Activated CD4-positive, alpha-beta T cell treated with anti-CD3 and anti-CD28 coated beads, Interleukin-2, Interleukin-4, amounts not matched to agents 100 ng/mL and 50 ng/mL, durations not matched to agents 16 hours and 8 hours (primary cell): ENCODE measurements around the gene SIGLEC8.
"Not testable (repeated sequence)": the region's sequence is repeated elsewhere in the genome, so short reads cannot be mapped to it uniquely, and the experiment has no call there.

Experiments used
- DNase-seq: peaks from one replicate; pipeline ENCODE4 v3.0.0-alpha.2; 2020; ENCODE audit warnings: low spot score

The SIGLEC8 gene

DNA sequence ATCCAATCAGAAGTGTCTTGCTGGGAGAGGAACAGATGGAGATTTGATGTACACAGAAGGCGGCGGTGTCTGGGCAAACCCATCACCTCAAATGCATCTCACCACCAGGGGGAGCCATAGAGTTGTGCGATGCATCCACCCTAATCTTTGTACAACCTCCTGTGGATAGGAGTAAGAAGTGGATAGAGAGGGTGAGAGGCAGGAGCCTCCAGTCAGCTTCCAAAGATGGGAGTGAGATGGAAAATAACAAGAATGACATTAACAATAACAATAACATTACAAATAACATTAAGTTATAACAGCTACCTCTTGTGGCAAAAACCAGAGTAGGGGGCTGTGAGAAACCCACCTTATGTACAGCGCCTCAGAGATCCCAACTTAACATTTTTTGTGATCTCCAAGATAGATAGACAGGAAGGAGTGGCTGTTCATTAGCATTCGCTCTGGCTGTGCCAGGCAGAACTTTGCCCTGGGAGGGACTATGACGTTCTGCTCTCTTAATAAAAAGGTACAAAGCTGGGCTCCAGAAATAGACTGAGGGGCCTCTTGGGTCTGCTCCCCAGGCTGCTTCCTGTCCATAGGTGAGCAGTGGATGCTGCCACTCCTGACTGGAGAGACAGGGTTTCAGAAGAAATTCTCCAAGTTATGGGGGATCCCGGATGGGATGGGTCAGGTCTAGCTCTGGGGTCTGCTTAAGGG is 14.9 kb upstream of the SIGLEC8 start:
- DNase-seq = peak; percentile 83

DNA sequence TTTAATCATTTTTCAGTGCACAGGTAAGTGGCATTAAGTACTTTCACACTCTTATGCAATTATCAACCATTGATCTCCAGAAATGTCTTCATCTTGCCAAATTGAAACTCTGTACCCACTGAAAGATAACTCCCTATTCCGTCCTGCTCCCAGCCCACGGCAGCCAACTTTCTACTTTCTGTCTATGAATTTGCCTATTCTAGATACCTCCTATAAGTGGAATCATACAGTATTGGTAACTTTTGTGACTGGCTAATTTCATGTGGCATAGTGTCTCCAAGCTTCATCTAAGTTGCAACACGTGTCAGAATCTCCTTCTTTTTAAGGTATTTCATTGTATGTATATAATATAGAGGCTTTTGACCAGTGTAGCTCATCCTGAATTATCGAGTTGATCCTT is 14.4 kb upstream of the SIGLEC8 start:
- no peak for DNase-seq

DNA sequence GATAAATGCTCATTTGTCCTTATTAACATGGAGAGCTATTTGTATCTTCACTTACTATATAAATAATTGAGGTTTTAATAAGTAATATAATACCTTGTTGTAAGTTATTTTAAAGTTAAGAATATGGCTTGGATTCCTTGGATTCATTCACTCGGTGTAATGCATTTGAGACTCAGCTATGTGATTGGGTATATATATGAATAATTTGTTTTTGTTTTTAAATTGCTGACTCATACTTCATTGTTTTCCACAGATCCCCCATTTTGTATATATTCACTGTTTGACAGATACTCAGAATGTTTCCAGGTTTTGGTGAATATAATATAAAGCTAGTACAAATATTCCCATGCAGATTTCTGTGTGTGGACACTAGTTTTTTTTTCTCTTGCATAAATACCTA is 13.3 kb upstream of the SIGLEC8 start:
- no peak for DNase-seq

DNA sequence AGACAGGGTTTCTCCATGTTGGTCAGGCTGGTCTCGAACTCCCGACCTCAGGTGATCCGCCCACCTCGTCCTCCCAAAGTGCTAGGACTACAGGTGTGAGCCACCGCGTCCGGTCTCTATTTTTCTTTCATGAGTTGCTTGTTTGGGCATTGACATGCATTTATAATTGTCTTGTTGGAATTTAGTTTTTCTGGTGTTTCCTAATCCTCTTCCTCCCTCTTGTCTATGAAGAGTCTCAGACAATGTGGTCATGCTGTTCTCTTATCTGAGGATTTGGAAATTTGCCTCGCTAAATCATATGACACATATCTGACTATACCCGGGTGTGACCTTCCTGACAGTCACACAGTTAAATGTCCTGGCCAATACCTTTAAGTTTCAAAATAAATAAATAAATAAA is 12.7 kb upstream of the SIGLEC8 start:
- no peak for DNase-seq

DNA sequence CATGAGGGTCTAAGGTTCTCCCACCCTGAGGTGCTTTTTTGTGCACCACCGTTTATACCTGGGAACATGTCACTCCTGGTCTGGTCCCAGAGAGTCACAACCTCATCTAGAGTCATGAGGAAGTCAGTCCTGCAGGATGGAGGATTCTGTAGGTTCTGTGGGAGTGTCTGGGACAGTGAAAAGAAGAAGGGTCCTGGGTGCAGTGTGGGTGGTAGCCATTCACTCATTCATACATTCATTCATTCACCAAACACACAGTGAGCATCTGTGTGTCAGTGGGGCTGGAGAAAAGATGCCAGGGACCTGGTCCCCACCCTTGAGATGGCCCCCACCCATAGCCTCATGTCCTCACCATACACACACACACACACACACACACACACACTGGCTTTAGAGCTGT is 11.4 kb upstream of the SIGLEC8 start:
- no peak for DNase-seq

DNA sequence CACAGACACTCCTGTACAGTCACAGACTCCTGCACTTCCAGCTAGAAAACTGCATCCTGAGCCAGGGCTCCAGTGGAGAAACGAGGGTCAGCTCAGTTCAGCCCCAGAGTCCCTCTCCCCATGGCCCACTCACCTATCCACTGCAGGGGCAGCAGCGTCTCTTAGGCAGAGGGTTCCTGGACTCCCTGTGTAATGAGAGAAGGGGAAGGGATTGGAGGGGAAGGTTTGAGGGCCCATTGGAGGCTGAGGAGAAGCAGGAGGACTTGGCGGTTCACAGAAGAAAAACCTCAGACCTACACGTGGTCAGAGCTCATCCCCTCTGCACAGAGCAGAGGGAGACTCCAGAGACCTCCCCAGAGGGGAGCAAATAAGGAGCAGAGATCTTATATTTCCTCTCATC is 10.9 kb upstream of the SIGLEC8 start:
- no peak for DNase-seq

DNA sequence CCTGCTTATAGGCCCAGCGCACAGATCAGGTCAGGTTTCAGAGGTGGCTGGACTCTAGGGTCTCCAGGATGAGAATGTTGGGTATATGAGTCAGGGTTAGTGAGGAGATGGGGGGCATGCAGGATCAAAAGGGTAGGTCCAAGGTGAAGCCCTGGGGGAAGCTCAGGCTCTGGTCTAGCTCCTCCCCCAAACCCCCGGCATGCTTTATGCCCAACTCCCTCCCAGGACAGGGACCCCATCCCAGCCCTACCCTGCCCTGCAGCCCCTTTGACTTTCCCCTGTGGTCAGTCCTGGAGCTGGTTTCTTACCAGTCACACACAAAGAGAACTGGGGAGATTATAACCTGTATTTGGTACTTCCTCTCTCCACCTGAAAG is 10.3 kb upstream of the SIGLEC8 start:
- DNase-seq = no peak

DNA sequence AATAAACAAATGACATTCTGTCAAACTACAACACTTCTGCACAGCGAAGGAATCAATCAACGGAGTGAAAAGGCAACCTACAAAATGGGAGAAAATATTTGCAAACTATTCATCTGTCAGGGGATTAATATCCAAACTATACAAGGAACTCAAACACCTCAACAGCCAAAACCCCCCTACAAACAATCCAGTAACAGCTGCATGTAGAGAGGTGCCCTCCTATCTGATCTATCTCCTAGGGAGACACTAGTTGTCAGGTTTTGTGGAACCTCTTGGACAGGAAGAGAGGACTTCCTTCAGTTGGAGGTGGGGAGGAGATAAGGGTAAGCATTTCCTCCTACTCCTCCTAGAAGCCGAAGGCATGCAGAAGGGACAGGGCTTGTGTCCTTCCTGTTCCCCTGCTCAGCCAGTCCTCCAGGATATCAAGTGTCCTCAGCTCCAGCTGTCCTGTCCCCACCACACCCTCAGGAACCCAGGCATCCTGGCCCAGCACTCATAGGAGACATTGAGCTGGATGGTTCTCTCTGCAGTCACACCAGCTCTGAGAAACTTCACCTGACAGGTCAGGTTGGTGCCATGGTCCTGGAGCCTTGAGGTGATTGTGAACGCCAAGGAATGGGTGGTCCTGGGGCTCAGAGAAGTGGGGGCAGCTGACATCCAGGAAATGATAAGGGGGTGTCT is 9.8 kb upstream of the SIGLEC8 start:
- DNase-seq = no peak

DNA sequence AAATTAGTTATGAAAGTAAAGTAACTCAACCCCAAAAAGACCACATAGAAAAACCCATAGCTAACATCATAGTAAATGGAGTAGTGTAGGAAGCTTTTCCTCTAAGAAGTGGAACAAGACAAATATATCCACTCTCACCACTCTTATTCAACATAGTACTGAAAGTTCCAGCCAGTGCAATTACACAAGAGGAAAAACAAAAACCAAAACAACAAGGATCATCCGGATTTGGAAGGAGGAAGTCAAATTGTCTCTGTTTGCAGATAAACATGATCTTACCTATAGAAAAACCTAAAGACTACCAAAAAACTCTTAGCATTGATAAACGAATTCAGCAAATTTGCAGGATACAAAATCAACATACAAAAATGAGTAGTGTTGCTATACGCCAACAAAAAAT is 8.5 kb upstream of the SIGLEC8 start:
- no peak for DNase-seq

DNA sequence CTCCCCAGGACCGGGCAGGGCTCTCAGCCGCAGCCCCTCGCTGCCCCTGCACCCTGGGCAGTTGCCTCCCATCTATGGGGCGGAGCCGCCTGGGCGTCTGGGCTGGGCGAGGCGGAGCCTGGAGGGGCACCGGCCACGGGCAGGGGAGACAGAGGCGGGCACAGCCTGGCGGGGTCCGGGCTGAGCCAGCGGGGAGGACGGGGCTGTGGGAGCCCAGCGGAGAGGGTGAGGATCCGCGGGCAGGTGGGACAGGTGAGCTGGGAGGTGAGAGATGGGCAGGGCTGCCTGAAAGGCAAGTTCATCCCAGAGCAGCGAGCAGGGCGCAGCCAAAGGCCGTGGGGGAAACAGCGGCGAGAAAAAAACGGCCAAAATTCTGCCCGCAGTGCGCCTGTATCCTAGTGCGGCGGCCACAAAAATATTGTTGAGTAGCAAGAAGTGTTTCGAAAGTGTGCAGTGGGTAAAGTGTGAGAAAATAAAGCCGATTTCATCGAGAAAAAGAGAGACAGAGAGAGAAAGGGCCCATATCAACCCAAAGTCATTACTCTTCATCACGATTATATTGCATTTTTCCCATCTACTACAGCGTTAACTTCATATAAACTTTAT is 5.8 kb upstream of the SIGLEC8 start:
- DNase-seq = not testable (repeated sequence)

DNA sequence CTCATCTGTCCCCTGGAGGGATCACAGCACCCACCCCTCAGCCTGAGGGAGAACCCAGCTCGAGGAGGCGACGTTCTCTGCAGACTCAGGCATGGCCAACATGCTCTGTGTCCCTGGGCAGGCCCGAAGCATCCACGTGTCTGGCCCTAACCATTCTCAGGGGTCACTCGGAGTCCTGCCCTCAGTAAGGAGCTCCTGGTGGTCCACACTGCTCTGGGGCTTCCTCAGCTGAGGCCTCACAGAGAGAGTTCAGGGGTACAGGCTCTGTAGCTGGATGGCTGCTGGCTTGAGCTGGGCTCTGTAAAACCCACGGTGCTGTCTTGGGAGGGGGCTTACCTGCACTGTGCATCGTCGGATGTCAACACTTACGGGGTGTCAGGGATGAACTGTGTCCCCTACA is 4.4 kb upstream of the SIGLEC8 start:
- DNase-seq = no peak

DNA sequence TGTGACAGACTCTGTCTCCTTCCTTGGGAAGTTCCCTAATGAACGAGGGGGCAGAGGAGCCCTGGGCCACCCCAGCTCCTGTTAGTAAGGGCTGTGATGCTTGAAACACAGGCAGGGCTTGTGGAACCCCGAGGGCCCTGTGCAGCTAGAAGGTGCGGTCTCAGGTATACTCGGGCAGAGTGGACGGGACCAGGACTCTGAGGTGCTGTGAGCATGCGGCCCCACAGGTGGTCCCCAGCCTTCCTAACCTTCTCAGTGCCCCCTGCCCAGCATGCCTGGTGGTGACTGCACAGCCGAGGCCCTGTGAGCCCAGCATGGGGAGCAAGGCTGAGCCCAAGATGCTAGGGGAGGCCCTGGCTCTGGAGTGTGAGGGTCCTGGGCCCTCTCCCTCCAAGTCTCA is 4.0 kb upstream of the SIGLEC8 start:
- DNase-seq = no peak

DNA sequence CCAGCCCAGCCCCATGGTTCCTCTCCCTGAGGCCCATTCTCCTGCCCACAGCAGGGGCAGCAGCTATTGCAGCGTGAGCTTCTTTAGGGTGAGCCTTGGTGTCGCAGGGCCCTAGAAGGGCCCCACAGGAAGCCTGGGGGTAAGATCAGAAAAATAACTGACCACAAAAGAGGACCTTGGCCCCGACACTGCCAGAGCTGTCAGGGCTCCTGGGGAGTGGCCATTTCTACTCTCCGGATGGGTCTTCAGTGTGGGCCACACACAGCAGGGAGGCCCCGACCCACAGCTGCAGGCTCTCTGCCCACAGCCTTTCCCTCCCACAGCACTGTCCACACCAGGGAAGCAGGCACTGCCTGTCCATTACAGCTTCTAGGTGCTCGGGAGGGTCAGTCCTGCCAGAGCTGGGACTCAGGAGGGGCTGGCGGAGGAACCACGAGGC is 3.5 kb upstream of the SIGLEC8 start:
- no peak for DNase-seq

DNA sequence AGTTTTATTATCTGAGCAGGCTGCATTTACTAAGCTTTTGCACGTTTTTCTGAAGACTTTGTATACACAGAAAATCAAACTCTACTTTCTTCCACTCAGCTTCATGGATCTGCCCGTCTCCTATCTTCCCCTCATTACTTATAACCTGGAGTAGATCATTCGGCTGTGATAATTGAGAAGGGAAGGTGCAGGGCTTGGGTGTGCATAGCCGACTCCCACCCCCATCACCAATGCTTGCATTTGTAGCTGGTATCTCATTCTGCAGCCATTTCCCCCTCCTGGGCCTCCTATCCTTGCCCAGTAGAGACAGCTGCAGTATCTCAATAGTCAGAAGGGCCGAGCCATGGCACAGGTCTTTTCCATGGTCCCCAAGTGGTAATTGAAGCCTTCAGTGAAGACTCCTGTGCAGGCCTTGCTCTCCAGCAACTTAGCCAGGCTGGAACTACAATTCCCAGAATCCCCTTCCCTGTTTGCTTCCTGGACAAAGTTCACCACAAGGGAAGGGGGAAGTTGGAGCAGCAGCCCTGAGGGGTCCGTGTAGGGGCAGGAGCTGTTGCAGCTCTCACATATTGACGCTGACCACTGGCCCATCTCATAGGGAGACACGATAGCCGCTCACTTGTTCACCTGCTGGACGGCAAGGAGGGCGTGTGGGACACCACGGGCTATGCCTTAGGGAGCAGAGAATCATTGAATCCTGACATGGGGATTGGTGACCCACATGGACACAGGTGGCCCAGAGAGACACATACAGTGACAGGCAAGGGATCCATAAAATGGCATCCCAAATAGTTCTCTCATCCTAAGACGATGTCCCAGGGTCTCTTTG is 2.1 kb upstream of the SIGLEC8 start:
- DNase-seq = no peak

DNA sequence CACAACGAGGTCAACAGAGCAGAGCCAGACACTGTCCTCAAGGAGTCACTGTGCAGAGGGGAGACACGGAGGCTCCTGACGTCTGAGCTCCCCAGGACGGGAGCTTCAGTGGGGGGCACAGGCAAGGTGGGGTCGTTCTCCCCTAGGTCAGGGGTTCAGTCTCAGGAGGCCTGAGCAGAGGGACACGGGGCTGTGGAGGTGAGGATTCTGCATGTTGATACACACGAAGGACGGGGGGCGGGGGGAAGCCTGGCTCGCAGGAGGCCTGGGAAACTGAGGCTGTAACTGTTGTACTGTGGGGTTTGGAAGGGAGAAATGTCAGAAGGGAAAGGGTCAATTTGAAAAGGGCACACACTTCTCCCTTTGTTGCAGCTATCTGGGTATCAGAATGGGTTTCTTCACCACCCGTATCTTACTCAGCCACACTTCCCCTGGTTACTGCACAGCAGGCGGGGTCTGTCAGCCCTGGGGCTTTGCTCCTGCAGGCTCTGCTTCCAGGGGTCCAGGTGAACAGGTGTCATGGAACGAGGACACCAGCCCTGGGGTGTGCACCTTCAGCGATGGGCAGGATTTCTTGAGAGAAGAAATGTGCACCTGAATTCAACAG is 748 bp upstream of the SIGLEC8 start:
- DNase-seq = no peak

DNA sequence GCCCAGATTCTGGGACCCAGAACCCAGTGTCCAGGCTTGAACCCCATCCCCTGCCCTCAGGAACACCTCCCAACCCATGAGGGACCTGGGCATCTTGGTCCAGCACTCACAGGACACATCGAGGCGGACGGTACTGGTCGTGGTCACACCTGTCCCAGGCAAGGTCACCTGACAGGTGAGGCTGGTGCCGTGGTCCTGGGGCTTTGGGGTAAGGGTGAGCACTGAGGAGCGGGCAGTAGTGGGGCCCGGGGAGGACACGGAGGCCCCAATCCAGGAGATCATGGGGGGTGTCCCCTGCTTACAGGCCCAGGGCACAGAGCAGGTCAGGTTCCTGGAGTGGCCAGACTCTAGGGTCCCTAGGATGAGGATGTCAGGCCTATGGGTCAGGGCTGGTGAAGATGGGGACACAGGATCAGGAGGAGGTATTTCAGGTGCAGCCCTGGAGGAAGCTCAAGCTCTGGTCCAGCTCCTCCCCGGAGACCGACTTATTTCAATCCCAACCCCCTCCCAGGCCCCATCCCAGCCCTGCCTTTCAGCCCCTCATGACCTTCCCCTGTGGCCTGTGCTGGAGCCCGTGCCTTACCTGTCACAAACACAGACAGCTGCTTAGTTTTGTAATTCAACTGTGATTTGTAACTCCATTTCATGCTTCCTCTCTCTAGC is 772 bp downstream of the SIGLEC8 start:
- DNase-seq = no peak

DNA sequence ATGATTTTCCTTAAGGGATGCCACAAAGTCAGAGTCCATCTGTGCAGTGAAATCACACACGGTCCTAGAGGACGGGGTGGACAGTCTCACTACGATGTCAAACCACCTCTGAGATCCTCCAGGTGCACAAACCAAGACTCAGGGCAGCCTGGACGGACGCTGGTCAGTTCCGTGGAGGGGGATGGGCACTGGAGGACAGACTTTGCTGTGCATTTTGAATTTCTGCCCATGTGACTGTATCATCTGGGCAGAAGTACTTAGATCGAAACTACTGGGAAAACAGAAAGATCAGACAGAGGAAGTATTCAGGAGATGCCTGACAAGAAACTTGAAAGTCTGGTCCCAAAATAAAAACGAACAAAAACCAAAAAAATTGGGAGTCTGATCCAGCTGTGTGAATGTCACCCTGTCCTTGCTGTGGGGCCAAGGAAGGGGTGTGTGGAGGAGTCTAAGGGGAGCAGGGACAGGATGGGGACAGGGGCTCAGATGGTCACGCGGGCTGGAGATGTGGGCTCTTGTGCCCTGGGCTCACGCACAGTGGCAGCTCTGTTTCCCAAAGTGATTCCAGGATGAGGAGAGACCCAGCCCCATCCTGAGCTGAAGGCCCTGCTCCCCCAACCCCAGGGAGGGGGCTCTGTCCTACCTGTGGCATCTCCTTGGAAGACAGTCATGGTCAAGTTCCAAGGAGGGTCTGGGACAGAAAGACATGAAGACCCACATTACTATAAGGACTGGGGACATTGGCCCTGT is 1.5 kb downstream of the SIGLEC8 start:
- no peak for DNase-seq

DNA sequence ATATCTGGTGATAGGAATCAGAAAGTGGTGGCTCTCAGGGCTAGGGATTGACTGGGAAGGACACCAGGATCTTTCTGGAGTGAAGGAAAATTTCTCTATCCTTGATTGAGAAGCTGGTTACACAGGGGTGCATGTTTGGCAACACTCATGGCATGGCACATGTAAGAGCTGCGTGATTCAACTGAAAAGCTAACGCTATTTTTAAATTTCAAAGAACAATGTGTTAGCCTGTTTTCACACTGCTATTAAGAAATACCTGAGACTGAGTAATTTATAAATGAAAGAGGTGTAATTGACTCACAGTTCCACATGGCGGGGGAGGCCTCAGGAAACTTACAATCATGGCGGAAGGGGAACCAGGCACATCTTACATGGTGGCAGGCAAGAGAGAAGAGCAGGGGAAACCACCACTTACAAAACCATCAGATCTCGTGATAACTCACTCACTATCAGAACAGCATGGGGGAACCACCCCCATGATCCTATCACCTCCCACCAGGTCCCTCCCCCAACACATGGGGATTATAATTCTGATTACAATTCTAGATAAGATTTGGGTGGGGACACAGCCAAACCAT is 7.4 kb downstream of the SIGLEC8 start:
- DNase-seq = no peak

DNA sequence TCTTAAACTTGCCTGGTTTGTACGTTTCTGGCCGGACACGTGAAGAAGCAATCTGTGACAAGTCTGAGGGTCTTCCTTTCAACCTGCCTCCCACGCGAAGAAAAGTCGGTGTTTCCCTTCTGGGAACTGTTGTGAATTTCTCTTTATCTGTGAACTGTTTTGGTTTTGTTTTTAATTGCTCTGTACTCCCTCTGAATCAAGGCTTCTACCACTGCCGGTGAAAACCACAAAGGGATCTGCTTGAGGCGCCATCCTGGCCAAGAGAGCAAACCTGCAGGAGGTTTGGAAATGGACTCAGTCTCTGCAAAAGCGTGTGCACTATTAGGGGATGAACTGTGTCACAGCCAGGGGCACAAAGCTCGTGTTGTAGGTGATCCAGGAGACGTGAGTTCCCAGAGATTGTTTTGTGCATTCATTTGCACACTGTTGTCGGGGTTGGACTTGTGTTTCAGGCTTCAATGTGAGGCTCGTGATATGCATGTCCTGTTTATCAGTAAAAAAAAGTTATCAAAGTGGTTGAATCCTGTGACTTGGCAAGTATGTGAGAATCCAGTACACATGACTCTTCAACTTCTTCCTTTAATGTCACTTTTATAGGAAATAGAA is 9.7 kb downstream of the SIGLEC8 start:
- DNase-seq = peak; percentile 58

DNA sequence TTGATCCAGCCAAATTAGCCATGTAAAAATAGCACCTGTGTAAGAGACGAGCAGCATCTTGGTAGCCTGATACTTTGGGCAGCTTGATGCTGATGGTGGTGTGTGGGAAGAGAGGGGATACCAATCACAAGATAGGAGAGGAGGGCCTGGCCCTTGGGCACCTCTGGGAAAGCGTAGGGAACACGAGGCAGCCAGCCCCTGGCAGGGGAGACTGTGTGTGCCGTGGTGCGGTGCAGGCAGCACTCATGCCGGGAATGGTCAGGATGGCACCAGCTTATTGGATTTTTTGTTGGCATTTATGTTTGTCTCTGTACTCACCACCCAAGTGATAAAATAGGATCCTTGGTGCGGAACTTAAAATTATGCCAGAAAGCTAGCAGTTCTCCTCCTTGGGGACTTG is 10.2 kb downstream of the SIGLEC8 start:
- no peak for DNase-seq
